ENCODE results near the gene DUSP3.

The DUSP3 gene

DNA sequence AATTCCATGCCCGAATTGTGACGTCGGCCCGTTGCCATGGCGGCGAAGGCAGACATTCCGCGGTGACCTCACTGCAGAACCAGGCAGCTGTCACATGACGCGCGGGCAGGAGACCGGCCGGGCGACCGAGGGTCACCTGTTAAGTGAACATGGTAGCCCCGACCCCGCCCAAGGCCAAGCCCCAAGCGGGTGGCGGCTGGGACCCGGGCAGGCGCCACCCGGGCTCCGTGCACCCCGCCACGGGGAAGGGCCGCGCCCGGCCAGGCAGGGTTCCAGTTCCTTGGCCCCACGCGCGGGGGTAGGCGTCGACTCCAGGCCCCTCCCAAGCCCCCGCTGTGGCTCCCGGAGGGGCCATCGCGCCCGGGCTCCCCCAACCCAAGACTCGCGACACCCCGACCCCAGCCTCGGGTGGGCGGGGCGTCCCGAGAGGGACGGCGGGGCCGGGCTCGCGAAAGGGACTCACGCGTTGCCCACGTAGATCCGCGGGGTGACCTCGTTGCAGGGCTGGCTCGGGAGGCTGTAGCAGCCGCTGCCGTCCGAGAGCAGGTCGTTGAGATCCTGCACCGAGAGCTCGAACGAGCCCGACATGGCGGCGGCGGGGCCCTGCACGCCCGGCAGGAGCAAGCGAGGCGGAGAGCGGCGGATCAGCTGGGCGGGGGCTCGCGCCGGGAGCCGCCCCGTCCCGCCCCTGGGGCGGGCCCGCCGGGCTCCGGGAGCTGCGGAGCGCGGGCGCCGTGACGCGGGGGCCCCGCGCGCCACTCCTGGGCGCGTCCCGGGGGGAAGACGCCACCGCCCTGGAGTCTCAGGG is at the start of gene DUSP3:
Gene DUSP3 (minus strand): TSS at position 641 of the 808 bp plus-strand sequence. CDS start 53 bp downstream, at position 588.
- DNase-seq (ENCODE audit: low read depth in 3 of 3): peak; percentile 47 to 63 (median 50)

DNA sequence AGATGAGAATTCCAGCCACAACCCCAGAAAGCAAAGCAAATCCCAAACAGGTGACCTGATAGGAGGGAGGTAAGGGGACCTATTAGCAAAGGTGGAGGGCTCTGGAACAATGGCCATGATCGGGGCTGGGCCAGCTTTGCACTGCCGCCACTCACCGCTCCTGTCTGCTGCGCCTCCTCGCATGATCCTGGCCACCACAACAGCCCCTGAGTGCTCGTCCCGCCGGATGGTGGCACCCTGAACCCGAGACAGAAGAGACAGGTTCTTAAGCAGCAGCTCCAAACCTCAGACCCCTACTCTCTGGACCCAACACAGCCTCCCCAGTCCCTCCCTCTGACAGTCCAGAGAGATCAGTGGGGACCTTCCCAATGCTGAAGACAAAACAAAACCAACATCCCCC is 48.8 kb upstream of the DUSP3 start:
- no peak for DNase-seq (ENCODE audit: low read depth in 3 of 3)

DNA sequence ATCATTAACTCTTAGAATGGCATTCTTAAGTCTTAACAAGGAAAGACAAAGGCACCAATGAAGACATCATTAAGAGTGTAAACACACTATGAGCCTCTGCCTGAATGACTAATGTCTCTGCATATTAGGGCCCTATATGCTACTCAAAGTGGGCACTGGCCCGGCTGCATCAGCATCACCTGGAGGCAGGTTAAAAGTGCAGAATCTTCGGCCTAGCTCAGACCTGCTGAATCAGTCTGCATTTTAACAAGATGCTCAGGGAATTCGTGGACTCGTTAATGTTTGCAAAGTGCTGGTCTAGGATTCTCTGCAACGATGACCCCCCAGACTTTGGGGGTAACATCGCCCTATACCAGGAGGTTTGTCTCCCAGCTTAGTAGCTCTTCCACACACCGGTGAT is 47.4 kb upstream of the DUSP3 start:
- DNase-seq (ENCODE audit: low read depth in 3 of 3): no peak

DNA sequence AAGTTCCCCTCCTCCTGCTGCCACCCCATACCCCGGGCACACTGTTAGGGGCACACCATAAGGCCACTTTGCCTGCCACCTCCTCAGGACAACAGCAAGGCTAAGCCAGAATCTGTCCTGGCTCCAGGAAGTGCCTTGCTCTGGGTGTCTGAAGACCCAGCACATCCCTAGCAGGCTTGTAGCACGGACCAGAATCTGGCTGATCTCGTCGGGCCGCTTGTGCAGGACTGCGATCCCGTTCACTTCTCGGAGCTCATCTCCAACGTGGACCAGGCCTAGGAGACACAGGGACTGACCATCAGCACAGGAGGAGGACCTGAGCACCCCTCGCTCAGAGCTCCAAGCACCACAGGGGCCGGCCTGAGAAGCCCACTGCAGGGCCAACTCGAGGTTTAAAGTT is 46.8 kb upstream of the DUSP3 start:
- no peak for DNase-seq (ENCODE audit: low read depth in 3 of 3)

DNA sequence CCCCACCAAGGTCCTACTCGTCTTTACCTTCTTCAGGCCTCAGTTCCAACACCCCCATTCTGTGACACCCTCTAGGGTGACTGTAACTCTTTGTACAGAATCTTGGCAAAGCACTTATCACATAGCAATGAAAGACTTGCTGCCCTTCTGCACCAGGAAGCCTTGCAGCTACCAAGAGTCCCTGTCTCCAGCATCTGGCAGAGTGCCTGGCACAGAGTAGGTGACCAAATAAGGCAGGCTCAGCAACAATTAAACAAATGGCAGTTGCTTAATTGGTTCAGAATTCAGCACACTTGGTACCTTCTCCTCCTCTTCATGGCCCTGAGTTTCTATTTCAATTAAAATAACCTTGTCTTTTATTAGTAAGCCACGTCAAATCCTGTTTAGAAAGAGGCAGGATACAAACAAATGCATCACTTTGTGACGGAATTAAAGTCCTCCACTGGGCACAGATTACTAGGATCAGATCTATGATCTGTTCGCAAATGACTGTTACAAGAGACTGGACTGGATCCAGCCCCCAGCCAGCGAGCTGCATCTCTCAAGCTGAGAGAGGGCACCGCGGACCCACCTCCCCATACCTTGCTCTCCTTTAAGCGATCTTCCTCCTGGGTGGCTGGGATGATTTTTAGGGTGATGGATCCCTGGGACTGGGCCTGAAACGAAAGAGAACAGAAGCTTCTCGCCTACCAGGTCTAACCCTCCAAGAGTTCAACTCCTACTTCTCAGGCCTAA is 44.7 kb upstream of the DUSP3 start:
- no peak for DNase-seq (ENCODE audit: low read depth in 3 of 3)

DNA sequence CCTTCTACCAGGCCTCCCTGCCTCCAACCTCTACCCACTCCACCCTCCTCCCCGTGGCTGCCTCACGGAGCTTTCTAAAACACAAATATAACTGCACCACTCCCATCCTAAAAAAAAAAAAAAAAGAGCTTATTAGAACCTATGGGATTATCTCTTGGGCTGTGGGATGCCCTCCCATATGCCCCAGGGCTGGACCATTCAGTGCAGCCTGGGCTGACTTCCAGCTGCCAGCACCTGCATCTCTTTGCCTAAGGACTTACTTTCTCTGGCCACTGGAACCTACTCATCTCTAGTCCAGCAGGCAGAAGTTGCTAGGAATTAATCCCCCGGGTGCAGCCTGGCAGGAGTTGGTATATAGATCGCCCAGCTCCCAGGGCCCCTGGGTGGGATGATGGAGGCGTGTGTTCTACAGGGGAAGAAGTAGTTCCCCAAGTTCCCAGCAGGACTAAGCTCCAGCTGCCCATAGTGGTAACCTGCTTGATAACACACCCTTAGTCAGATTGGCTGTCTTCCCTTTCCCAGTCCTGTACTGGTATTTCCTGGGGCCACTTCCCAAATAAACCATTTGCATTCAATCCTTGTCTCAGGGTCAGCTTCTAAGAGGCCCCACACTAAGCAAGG is 43.9 kb upstream of the DUSP3 start:
- no peak for DNase-seq (ENCODE audit: low read depth in 3 of 3)

DNA sequence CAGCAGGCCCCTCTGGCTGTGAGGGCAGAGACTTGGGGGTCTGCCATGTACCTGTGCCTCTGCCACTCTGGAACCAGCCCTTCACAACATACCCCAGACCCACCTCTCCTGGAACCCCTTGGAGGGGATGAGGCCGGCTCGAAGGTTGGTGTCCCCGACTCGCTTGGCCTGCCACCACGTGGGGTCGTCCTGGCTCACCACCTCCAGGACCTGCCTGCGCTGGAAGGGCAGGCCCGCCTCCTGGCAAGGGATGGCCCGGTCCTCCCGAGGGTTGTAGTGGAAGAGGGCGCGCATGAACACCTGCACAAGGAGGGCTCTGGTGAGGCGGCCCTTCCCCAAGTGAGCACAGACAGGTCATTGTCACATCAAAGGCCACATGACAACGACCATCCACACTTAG is 42.0 kb upstream of the DUSP3 start:
- DNase-seq (ENCODE audit: low read depth in 3 of 3): no peak

DNA sequence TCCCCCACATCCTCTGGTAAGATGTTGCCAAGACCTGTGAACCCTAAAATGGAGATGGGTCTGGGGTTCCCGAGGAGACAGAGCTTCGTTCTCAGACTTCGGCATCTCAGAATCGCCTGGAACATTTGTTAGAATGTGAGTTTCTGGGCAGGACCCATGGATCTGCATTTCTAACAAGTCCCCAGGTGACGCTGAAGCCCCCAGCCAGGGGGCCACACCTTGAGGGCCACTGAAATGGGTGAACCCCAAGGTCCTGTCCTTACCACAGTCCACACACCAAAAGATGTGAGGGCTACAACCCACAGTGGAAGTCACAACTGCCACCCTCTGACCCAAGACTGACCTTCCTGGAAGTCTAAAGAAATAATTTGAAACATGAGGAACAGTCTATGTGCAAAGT is 40.2 kb upstream of the DUSP3 start:
- no peak for DNase-seq (ENCODE audit: low read depth in 3 of 3)

DNA sequence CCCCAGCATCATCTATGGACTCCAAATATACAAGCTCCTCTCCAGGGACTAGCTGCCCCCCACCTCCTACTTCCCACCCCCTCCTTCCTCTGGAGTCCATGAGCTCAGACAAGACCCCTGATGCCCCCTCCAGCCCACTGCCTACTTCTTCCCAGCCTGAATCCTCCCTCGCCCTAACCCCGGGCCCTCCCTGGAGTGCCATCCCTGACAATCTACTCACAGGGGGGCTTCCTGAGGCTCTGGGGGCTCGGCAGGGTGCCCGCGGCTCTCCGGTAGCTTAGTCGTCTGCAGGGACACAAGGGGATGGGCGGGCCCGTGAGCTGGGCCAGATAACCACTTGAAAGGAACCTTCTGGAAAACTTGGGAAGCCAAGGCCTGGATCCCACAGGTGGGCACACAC is 39.0 kb upstream of the DUSP3 start:
- no peak for DNase-seq (ENCODE audit: low read depth in 3 of 3)

DNA sequence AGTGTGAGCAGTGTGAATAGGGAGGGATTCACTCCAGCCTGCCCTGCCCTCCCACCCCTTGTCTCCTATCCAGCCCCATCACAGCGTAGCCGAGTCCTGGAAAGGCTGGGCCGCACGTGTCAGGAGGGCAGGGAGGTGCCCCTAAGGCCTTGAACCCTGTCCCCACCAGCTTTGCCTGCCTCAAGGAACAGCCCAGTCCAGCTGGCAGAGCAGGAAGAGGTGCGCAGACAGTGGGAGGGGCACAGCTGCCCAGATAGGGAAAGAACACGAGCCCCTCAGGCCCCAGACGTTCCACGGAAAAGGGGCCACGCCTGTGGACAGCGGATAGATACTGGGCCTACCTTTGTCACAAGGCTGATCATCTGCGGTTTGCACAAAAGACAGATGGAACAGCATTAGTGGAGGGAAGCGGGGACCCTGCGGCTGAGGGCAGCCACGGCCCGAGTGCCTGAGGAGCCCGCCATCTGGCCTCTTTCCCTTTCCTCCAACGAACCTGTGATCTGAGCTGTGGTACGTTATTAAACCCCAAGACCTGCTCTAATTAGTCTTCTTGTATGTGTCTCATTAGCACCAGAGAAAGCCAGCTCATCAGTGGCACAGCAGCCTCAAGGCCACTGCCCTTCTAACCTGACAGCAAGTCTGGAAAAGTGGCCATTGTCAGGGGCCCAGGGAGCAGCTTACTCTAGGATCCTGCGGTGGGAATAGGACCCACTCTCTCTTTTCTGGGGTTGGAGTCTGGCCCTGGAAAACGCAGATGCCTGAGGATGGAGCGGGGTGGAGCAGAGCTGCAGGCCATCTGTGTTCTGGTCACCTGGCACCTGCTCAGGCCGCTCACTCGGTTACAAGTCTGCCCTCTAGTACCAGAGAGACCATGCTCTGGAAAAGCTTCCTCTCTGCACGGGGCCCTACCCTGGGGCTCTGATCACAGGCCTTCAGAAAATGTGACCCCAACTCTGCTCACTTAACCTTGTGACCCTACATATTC is 37.9 kb upstream of the DUSP3 start:
- DNase-seq (ENCODE audit: low read depth in 3 of 3): no peak

DNA sequence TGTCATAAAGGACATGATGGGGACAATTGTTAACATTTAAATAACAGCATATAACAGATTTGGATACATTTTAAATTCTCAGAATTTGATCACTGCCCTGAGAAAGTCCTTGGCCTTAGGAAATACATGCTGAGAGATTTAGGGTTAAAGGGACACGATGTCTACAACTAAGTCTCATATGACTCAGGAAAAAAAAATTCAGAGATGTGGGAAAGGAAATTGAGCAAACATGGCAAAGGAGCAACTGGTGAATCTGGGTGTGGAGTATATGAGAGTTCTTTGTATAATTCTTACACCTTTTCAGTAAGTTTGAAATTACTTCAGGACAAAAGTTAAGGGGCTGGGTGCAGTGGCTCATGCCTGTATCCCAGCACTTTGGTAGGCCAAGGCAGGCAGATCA is 35.9 kb upstream of the DUSP3 start:
- DNase-seq (ENCODE audit: low read depth in 3 of 3): no peak

DNA sequence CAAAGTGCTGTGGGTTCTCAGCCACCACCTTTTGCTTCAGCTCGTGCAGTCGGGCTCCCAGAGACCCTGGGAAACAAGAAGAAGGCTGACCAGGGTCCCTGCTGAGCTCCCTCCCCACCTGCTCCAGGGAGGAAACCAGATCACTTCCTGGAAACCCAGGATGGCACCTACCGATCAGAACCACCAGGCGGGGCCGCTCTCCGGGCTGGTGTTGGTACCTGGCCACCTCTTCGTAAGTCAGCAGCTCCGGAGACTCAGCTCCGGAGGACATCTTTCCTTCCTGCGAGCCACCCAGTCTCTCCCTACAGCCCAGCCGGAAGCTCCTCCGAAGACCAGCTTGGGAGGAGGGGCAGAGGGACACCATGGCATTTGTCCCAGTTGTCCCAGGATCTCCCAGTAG is 35.2 kb upstream of the DUSP3 start:
- no peak for DNase-seq (ENCODE audit: low read depth in 3 of 3)

DNA sequence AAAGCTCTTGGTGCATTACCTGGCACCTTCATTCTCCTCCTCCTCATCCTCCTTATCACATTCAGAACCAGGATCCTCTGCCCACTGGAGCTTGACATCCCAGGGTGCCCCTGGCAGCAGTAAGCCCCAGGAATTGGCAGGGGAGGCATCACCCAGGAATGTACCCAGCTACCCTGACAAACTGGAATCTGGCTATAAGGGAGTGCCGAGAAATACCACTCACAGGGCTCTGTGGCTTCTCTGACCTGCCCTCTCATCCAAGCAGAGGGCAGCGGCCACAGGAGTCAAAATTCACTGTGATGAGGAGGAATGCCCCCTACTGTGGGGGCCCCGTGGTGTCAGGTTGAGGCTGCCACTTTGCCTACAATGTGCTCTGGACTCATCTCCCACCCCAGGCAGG is 34.6 kb upstream of the DUSP3 start:
- DNase-seq (ENCODE audit: low read depth in 3 of 3): no peak

DNA sequence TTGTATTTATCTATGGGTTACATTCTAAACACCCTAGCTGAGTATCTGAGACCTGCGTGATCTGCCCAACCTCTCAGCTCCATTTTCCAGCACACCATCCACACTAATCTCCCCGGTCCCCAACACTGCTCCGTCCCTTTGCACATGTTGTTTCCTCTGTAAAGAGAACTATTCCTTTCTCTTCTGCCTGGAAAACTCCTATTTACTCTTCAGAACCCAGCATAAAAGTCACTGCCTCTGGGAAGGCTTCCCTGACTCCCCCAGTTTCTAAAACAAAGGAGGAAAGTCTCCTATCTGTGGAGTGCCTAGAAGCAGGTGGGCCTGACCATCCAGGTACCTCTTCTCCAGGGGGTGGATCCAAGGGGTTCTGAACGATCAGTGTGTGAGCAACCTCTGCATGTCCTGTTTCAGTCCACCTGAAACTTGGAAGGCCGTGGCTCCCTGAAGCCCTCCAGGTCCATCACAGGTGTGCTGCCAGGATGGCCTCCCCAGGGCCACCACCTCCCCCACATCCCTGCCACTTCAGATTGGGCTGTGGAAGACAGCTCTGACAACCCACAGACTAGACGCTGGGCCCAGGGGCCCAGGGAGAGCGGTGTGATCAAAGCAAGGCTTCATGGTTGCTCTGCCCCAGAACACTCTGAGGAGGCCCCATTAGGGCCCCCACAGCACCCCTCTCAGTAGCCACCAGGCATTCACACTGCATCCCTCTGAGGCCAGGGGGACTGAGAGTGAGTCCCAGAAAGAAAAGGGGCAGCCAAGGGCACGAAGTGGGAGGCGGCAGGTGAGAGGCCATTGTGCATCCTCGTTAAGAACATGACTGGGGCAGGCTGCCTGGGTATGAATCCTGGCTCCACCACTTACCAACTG is 33.9 kb upstream of the DUSP3 start:
- DNase-seq (ENCODE audit: low read depth in 3 of 3): no peak

DNA sequence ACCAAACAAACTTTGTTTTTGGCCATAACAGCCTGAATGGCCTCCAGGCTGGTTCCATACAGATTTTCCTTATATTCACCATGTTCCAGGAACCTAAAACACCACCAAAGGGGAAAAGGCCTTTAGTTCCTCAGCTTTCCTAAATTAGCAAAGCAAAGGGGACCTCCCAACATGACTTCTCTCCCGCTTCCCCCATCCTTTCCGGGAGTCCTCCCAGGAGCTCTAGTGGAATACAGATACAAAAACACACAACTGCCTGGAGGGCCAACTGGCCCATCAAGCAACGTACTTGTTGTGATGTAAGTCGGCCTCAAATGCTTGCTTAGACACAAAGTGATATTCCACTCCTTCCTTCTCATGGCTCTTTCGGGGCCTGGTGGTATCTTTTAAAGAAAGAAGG is 32.0 kb upstream of the DUSP3 start:
- no peak for DNase-seq (ENCODE audit: low read depth in 3 of 3)

DNA sequence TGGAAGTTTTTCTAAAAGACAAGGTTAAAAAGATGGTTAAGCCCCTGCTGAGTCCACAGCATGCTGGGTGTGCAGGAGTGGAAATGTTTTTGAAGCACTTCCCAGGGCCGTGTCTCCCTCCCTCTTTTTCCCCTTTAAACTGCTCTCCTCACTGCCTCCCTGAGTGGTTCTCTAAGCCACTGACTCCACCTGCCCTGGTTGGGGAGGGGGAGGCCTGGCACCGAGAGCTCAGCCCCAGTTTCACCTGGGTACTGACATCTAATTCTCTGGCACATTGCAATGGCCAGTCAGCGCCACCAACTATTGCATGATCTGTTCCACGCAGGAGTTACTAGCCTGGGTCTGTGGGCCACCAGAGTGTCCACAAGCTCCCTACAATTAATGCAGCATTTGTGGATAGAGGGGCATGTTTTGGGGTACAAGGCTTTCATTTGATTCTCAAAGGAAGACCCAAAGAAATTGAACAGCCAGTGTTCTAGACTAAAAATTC is 31.5 kb upstream of the DUSP3 start:
- DNase-seq (ENCODE audit: low read depth in 3 of 3): no peak

DNA sequence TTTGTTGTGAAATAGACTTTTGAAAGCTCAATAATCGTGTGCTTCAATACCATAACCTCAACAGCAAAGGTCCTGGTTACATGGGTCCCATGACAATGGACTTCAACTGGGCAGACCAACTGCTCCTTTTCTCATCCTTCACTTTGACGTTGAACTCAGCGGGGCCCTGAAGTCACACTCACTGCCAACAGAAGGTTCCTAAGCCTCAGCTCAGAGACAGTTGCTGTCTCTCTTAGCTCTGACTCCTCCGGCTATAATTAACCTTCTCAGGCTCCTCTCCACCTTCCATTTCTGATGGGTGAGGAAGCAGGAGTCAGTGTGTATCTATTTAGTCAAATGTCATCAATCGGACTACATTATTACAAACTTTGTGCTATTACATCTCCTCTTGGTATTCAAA is 30.3 kb upstream of the DUSP3 start:
- no peak for DNase-seq (ENCODE audit: low read depth in 3 of 3)

DNA sequence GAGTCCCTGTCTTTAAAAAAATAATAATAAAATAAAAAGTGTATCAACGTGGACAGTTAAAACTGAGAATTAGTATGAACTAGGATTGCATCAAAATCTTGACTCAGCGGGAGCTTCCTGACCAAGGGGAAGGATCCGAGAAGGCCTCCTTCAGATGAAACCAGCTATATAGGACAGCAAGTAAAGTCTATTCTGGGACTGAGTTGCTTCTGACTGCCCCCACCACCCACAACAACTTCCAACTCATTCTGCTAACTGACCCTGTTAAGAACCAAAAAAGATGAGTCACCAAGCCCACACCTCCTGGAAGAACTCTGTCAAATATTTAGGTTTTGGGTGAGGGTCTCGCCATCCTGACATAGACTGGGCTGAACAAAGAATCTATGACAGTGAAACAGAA is 29.3 kb upstream of the DUSP3 start:
- DNase-seq (ENCODE audit: low read depth in 3 of 3): no peak

DNA sequence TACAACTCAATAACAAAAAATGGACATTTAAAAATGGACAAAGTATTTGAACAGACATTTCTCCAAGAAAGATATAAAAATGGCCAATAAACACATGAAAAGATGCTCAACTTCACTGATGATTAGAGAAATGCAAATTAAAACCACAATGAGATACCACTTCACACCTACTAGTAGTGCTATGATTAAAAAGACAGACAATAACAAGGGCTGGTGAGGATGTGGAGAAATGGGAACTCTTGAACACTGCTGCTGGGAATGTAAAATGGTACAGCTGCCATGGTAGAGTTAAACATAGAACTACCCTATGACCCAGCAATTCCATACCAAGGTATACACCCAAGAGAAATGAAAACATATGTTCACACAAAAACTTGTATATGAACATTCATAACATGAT is 26.3 kb upstream of the DUSP3 start:
- DNase-seq (ENCODE audit: low read depth in 3 of 3): no peak

DNA sequence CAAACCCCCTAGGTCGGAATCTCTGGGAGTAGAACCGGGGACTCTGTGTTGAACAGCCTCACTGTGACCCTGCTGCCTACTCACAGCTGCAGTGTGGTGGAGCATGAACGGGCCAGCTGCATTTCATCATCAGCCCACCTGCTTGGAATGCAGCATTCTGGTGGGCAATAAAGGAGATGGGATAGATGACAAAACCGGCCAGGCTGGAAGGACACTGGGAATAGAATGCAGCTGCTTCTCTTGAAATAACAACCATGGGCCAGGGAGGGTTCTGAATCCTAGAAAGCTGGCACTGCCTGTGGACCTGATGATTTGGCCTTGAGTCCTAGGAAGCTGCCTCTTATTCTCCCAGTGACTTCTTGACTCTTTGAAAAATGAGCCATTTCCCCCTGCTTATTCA is 25.0 kb upstream of the DUSP3 start:
- no peak for DNase-seq (ENCODE audit: low read depth in 3 of 3)

DNA sequence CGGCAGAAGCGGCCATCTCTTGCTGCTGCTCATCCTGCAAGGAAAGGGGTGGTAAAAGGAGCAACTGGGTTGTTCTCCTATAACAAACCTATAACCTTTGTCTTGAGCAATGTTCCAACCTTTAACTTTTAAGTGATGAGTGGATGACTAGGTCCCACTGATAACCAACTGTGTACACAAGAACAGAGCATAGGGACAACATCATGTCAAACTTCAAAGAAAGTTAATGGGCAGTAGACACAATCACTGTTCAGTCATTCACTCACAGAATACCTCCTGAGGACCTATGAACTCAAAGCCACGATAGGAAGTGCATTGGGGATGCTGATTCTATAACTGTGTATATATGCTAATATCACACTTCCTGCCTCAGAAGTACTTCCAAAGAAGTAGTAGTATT is 23.1 kb upstream of the DUSP3 start:
- no peak for DNase-seq (ENCODE audit: low read depth in 3 of 3)

All from stimulated activated CD4-positive, alpha-beta T cell treated with anti-CD3 and anti-CD28 coated beads, TNF-alpha, amount 100 ng/mL, for 48 hours (primary cell).